ENCODE measurements around the gene KCNH5.

KCNH5 gene

GRCh38 chr14:62994096-62994495 lies 51.2 kb downstream of the KCNH5 start:
- DNase-seq: no peak

GRCh38 chr14:62988967-62989366 lies 56.3 kb downstream of the KCNH5 start:
- peak; percentile 18 for DNase-seq

- DNase-seq: no peak
These were observed 61.4 kb downstream of the KCNH5 start for GRCh38 chr14:62983821-62984220.

- no peak for DNase-seq
These were observed 64.6 kb downstream of the KCNH5 start for GRCh38 chr14:62980693-62981092.

GRCh38 chr14:62957562-62957961 lies 87.7 kb downstream of the KCNH5 start:
- DNase-seq: peak; percentile 30

- DNase-seq: no peak
These were observed 88.8 kb downstream of the KCNH5 start for GRCh38 chr14:62956413-62956812.

- no peak for DNase-seq
These were observed 91.1 kb downstream of the KCNH5 start for GRCh38 chr14:62954165-62954564.

GRCh38 chr14:62952226-62952625 lies 93.0 kb downstream of the KCNH5 start:
- DNase-seq: no peak

GRCh38 chr14:62947301-62947700 lies 98.0 kb downstream of the KCNH5 start:
- no peak for DNase-seq

- no peak for DNase-seq
These were observed 99.0 kb downstream of the KCNH5 start for GRCh38 chr14:62946221-62946620.

- no peak for DNase-seq
These were observed 102.1 kb downstream of the KCNH5 start for GRCh38 chr14:62943202-62943601.

- peak; percentile 22 for DNase-seq
These were observed 105.3 kb downstream of the KCNH5 start for GRCh38 chr14:62939970-62940369.

GRCh38 chr14:62938778-62939177 lies 106.5 kb downstream of the KCNH5 start:
- DNase-seq: no peak

GRCh38 chr14:62934439-62934838 lies 110.8 kb downstream of the KCNH5 start:
- DNase-seq: no peak

- DNase-seq: no peak
These were observed 123.8 kb downstream of the KCNH5 start for GRCh38 chr14:62921466-62921865.

GRCh38 chr14:62916551-62916950 lies 128.7 kb downstream of the KCNH5 start:
- no peak for DNase-seq

- no peak for DNase-seq
These were observed 130.4 kb downstream of the KCNH5 start for GRCh38 chr14:62914873-62915272.

GRCh38 chr14:62914025-62914424 lies 131.2 kb downstream of the KCNH5 start:
- DNase-seq: no peak

GRCh38 chr14:62908506-62908905 lies 136.8 kb downstream of the KCNH5 start:
- no peak for DNase-seq

GRCh38 chr14:62905566-62905965 lies 139.7 kb downstream of the KCNH5 start:
- DNase-seq: no peak

- no peak for DNase-seq
These were observed 147.5 kb downstream of the KCNH5 start for GRCh38 chr14:62897771-62898170.

- DNase-seq: no peak
These were observed 148.3 kb downstream of the KCNH5 start for GRCh38 chr14:62896932-62897456.

GRCh38 chr14:62894736-62895135 lies 150.5 kb downstream of the KCNH5 start:
- DNase-seq: no peak

- DNase-seq: no peak
These were observed 155.9 kb downstream of the KCNH5 start for GRCh38 chr14:62889364-62889763.

- no peak for DNase-seq
These were observed 158.8 kb downstream of the KCNH5 start for GRCh38 chr14:62886461-62886860.

GRCh38 chr14:62885451-62885850 lies 159.8 kb downstream of the KCNH5 start:
- DNase-seq: no peak

Measured in RPMI8226 (cell line).